Dermis blood vessel endothelial cell (primary cell): ENCODE data around the gene EPM2A. TPM values are rescaled to one million over a fixed set of nuclear protein-coding genes. Genes with fewer than 3 reads are reported as not detected.
A peak's percentile ranks its signal among the peaks of the same experiment; 100 is the strongest.

Source experiments
- DNase-seq: peaks from one replicate; pipeline ENCODE4 v3.0.0; 2010
- total RNA-seq: library from RNA; depleted of rRNA; stranded (reverse); fragments of >200 nt; gene quantifications from 2 replicates; pipeline ENCODE4 v1.2.3, GENCODE V29; 2014

The EPM2A gene
- total RNA-seq, 1 donor from 2014 or later = 5.3 TPM

GRCh38 chr6:145670311-145670710, 65.0 kb downstream of the EPM2A start:
- DNase-seq = peak; percentile 85

- DNase-seq = peak; percentile 69
Observed at GRCh38 chr6:145669627-145670034, 65.7 kb downstream of the EPM2A start.

GRCh38 chr6:145668844-145669243, 66.5 kb downstream of the EPM2A start:
- peak; percentile 25 for DNase-seq

- DNase-seq = no peak
Observed at GRCh38 chr6:145660676-145661075, 74.6 kb downstream of the EPM2A start.

- peak; percentile 15 for DNase-seq
Observed at GRCh38 chr6:145656128-145656527, 79.2 kb downstream of the EPM2A start.

- no peak for DNase-seq
Observed at GRCh38 chr6:145652572-145652971, 82.7 kb downstream of the EPM2A start.

GRCh38 chr6:145651988-145652387, 83.3 kb downstream of the EPM2A start:
- no peak for DNase-seq

- DNase-seq = no peak
Observed at GRCh38 chr6:145648149-145648548, 87.2 kb downstream of the EPM2A start.

GRCh38 chr6:145647602-145648001, 87.7 kb downstream of the EPM2A start:
- no peak for DNase-seq

- no peak for DNase-seq
Observed at GRCh38 chr6:145643760-145644159, 91.6 kb downstream of the EPM2A start.

GRCh38 chr6:145633981-145634627, 101.2 kb downstream of the EPM2A start:
- peak; percentile 89 for DNase-seq

GRCh38 chr6:145632971-145633370, 102.3 kb downstream of the EPM2A start:
- no peak for DNase-seq

- DNase-seq = no peak
Observed at GRCh38 chr6:145631374-145631773, 103.9 kb downstream of the EPM2A start.

- DNase-seq = no peak
Observed at GRCh38 chr6:145630598-145630997, 104.7 kb downstream of the EPM2A start.

GRCh38 chr6:145629478-145629877, 105.8 kb downstream of the EPM2A start:
- no peak for DNase-seq

- no peak for DNase-seq
Observed at GRCh38 chr6:145627451-145627850, 107.9 kb downstream of the EPM2A start.

GRCh38 chr6:145626857-145627256, 108.5 kb downstream of the EPM2A start:
- peak; percentile 19 for DNase-seq

- no peak for DNase-seq
Observed at GRCh38 chr6:145623231-145623630, 112.1 kb downstream of the EPM2A start.

- DNase-seq = no peak
Observed at GRCh38 chr6:145621776-145622175, 113.5 kb downstream of the EPM2A start.

- DNase-seq = no peak
Observed at GRCh38 chr6:145620088-145620487, 115.2 kb downstream of the EPM2A start.

- DNase-seq = no peak
Observed at GRCh38 chr6:145609521-145609920, 125.8 kb downstream of the EPM2A start.

GRCh38 chr6:145608850-145609249, 126.5 kb downstream of the EPM2A start:
- DNase-seq = no peak

GRCh38 chr6:145603991-145604390, 131.3 kb downstream of the EPM2A start:
- DNase-seq = no peak

- no peak for DNase-seq
Observed at GRCh38 chr6:145603424-145603833, 131.9 kb downstream of the EPM2A start.

GRCh38 chr6:145602726-145603326, 132.5 kb downstream of the EPM2A start:
- DNase-seq = no peak
